Fibroblast of lung (primary cell): ENCODE results near the gene TAS1R1. TPM values are rescaled to one million over a fixed set of nuclear protein-coding genes. Genes with fewer than 3 reads are reported as not detected.
"Not testable (repeated sequence)": the region's sequence is repeated elsewhere in the genome, so short reads cannot be mapped to it uniquely, and the experiment has no call there.

Source experiments
- DNase-seq, 2 donors: peaks; one replicate each; pipeline versions ENCODE4 v3.0.0 to v3.0.0-alpha.2; 2010; ENCODE audit warnings: low read depth in 2 of 2
- H2AFZ ChIP-seq: 2 replicates; pipeline ENCODE4 v1.5.1; 2012; ENCODE audit warnings: low read length, control low read depth, inconsistent platforms
- H3K27ac ChIP-seq: 2 replicates; pipeline ENCODE4 v1.5.1; 2011; ENCODE audit warnings: low read length, control low read depth; ENCODE audit not compliant: insufficient read depth
- H3K27me3 ChIP-seq: 2 replicates; pipeline ENCODE4 v1.5.1; 2011; ENCODE audit warnings: mild to moderate bottlenecking, low read length; ENCODE audit not compliant: control insufficient read depth, insufficient read depth
- H3K36me3 ChIP-seq: 2 replicates; pipeline ENCODE4 v1.5.1; 2011; ENCODE audit warnings: low read length; ENCODE audit not compliant: control insufficient read depth, insufficient read depth
- H3K4me1 ChIP-seq: 2 replicates; pipeline ENCODE4 v1.5.1; 2011; ENCODE audit warnings: low read length; ENCODE audit not compliant: control insufficient read depth, insufficient read depth; ENCODE audit errors: extremely low read depth
- H3K4me2 ChIP-seq: 2 replicates; pipeline ENCODE4 v1.5.1; 2011; ENCODE audit warnings: low read length, control low read depth; ENCODE audit not compliant: insufficient read depth; ENCODE audit errors: extremely low read depth
- H3K4me3 ChIP-seq, 4 experiments: fragments of 200-600 bp in 1 of 4; sonication (generic) in 1 of 4; replicated peaks in 1 of 4; 2 replicates each; pipeline ENCODE4 v1.5.1; 2011 to 2016; ENCODE audit warnings: low read length in 4 of 4, low read depth in 3 of 4, mild to moderate bottlenecking in 3 of 4, control low read depth in 2 of 4, inconsistent platforms in 1 of 4, mixed read lengths in 1 of 4; ENCODE audit not compliant: insufficient read depth in 1 of 4; ENCODE audit errors: control extremely low read depth in 1 of 4
- H3K79me2 ChIP-seq: 2 replicates; pipeline ENCODE4 v1.5.1; 2012; ENCODE audit warnings: mild to moderate bottlenecking, low read length, inconsistent platforms; ENCODE audit not compliant: control insufficient read depth, insufficient read depth
- H3K9ac ChIP-seq: 2 replicates; pipeline ENCODE4 v1.5.1; 2011; ENCODE audit warnings: mild to moderate bottlenecking, low read length, control low read depth; ENCODE audit not compliant: insufficient read depth
- H3K9me3 ChIP-seq: 2 replicates; pipeline ENCODE4 v1.5.1; 2012; ENCODE audit warnings: low read depth, low read length; ENCODE audit not compliant: control insufficient read depth, insufficient read depth
- H4K20me1 ChIP-seq: 2 replicates; pipeline ENCODE4 v1.5.1; 2011; ENCODE audit warnings: low read length; ENCODE audit not compliant: control insufficient read depth, insufficient read depth; ENCODE audit errors: extremely low read depth
- CTCF ChIP-seq, 2 donors: IDR thresholded peaks in 1 of 2; conservative IDR thresholded peaks in 1 of 2; 1 replicate in 1 of 2; 2 replicates in 1 of 2; pipeline ENCODE4 v1.5.1; 2011 to 2012; ENCODE audit warnings: low read length in 2 of 2, control low read depth in 1 of 2, inconsistent platforms in 1 of 2, low read depth in 1 of 2, mild to moderate bottlenecking in 1 of 2
- EZH2 ChIP-seq: IDR thresholded peaks from 2 replicates; pipeline ENCODE4 v1.5.1; 2012; ENCODE audit warnings: low read length, control low read depth, mild to moderate bottlenecking; ENCODE audit errors: missing control alignments
- polyA plus RNA-seq, 2 donors: library from polyadenylated mRNA; depleted of rRNA in 1 of 2; stranded (reverse) in 1 of 2; unstranded in 1 of 2; fragments of >200 nt; gene quantifications; 2 replicates each; pipeline ENCODE4 v1.2.1, GENCODE V29; 2011 to 2012; ENCODE audit warnings: missing spikeins in 1 of 2
- total RNA-seq: library from RNA; depleted of rRNA; stranded (reverse); fragments of >200 nt; gene quantifications from 2 replicates; pipeline ENCODE4 v1.2.1, GENCODE V29; 2014

Gene TAS1R1
- total and polyA plus RNA-seq, 2 donors (not counting 1 experiment from before 2014, with no cell fraction given), result 0.10 to 0.17 TPM

DNA sequence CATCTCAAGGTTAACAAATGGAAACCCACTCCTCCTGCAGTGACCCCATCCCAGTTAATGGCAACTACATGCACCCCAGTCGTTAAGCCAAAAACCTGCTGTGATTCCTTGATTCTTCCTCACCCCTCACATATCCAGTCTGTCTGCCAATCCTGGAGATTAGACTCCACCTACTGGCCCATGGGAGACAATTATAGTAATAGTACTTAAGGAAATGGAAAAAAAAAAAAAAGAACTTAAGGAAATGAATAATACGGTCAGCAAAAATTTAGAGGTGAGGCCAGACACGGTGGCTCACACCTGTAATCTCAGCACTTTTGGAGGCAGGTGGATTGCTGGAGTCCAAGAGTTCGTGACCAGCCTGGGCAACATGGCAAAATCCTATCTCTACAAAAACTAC, 7.8 kb upstream of the TAS1R1 start:
- TF ChIP-seq CTCF (conservative IDR thresholded peaks at IDR 0.05 in 1 of 2, IDR thresholded peaks at IDR 0.05 in 1 of 2; ENCODE audit: low read depth in 1 of 2, low read length in 2 of 2) (no peak), EZH2 (no peak)
- Histone ChIP-seq H3K9ac (no peak overlapping the region), H4K20me1 (no peaks in the 10 kb centered on the region), H3K4me1 (no peaks in the 10 kb centered on the region), H3K36me3 (peaks cover 3% of the 10 kb centered on the region), H3K9me3 (no peaks in the 10 kb centered on the region), H3K4me2 (no peak overlapping the region), H3K27me3 (no peaks in the 10 kb centered on the region), H3K79me2 (peaks cover 3% of the 10 kb centered on the region), H3K4me3 (no peak overlapping the region), H3K27ac (no peak overlapping the region), H2AFZ (no peak overlapping the region)
- DNase-seq, result peak in 1 of 2 donors; percentile 17

GRCh38 chr1:6554031-6554906, 838 bp upstream of the TAS1R1 start, which contains the start of gene NOL9:
Gene NOL9, minus strand, starts transcription at chr1:6554513. Its CDS starts 11 bp downstream, at chr1:6554502.
- Histone ChIP-seq H3K36me3 (no peaks in the 10 kb centered on the region), H3K79me2 (peaks cover 18% of the 10 kb centered on the region), H4K20me1 (no peaks in the 10 kb centered on the region), H3K4me3 (peak within 1 kb of the TSS; percentile 72 to 94 (median 92)), H3K9me3 (no peaks in the 10 kb centered on the region), H3K9ac (peak within 1 kb of the TSS; percentile 97), H3K27me3 (no peaks in the 10 kb centered on the region), H3K4me2 (peak within 1 kb of the TSS; percentile 89), H3K27ac (peak within 1 kb of the TSS; percentile 38), H3K4me1 (peaks cover 4% of the 10 kb centered on the region), H2AFZ (peak within 1 kb of the TSS; percentile 74)
- peak; percentile 82 to 91 for DNase-seq
- TF ChIP-seq EZH2 (no peak), CTCF (conservative IDR thresholded peaks at IDR 0.05 in 1 of 2, IDR thresholded peaks at IDR 0.05 in 1 of 2; ENCODE audit: low read depth in 1 of 2, low read length in 2 of 2) (peak; percentile 73 to 86)

GRCh38 chr1:6557597-6557996, 2.5 kb downstream of the TAS1R1 start:
- no peaks in the 10 kb centered on the region for H3K9me3 ChIP-seq
- H3K36me3 ChIP-seq, result no peaks in the 10 kb centered on the region
- H3K27ac ChIP-seq, result no peak overlapping the region
- TF ChIP-seq EZH2 (no peak), CTCF (conservative IDR thresholded peaks at IDR 0.05 in 1 of 2, IDR thresholded peaks at IDR 0.05 in 1 of 2; ENCODE audit: low read depth in 1 of 2, low read length in 2 of 2) (no peak)
- peaks cover 13% of the 10 kb centered on the region for H3K79me2 ChIP-seq
- H3K9ac ChIP-seq, result no peak overlapping the region
- no peak overlapping the region for H3K4me2 ChIP-seq
- no peak for DNase-seq
- no peak overlapping the region for H3K4me3 ChIP-seq
- H4K20me1 ChIP-seq, result no peaks in the 10 kb centered on the region
- no peak overlapping the region for H2AFZ ChIP-seq
- no peaks in the 10 kb centered on the region for H3K27me3 ChIP-seq
- peaks cover 4% of the 10 kb centered on the region for H3K4me1 ChIP-seq

DNA sequence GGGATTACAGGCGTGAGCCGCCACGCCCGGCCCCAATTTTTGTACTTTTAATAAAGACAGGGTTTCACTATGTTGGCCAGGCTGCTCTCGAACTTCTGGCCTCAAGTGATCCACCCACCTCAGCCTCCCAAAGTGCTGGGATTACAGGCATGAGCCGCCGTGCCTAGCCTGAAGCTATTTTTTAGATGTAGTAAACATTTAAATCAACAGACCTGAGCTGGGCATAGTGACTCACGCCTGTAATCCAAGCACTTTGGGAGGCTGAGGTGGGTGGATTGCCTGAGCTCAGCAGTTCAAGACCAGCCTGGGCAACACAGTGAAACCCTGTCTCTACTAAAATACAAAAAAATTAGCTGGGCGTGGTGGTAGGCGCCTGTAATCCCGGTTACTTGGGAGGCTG, 4.1 kb downstream of the TAS1R1 start:
- H3K4me1 ChIP-seq, H2AFZ ChIP-seq, H3K27me3 ChIP-seq, H4K20me1 ChIP-seq, H3K36me3 ChIP-seq, DNase-seq, H3K4me2 ChIP-seq, H3K27ac ChIP-seq, H3K9me3 ChIP-seq, H3K4me3 ChIP-seq, H3K79me2 ChIP-seq, H3K9ac ChIP-seq: not testable (repeated sequence)
